ENCODE data around the gene DAAM2.

DNA sequence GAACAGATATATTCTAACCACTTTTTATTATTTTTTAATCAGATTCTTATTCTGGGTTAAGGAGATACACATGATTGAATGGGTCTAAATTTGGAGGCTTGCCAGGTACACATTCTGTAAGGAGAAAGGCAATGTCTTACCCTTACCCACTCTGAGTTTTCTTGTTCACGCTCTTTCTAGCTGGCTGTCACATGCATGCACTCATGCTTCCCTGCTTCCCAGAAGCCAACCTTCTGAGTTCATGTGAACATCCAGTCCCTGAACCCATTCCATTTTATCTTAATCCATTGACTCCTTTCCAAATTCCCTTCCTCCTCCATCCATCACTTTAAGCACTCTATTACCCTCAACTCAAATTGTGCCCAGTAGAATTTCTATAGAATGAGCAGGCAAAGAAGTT is 159.5 kb downstream of the DAAM2 start:
- no peak for TF ChIP-seq EP300 (IDR thresholded peaks at IDR 0.05; ENCODE audit: borderline replicate concordance)
- no peak for TF ChIP-seq YY1 (IDR thresholded peaks at IDR 0.05; ENCODE audit: low read depth)
- TF ChIP-seq CEBPB (IDR thresholded peaks at IDR 0.05) = no peak
- TF ChIP-seq, protein P1, sequence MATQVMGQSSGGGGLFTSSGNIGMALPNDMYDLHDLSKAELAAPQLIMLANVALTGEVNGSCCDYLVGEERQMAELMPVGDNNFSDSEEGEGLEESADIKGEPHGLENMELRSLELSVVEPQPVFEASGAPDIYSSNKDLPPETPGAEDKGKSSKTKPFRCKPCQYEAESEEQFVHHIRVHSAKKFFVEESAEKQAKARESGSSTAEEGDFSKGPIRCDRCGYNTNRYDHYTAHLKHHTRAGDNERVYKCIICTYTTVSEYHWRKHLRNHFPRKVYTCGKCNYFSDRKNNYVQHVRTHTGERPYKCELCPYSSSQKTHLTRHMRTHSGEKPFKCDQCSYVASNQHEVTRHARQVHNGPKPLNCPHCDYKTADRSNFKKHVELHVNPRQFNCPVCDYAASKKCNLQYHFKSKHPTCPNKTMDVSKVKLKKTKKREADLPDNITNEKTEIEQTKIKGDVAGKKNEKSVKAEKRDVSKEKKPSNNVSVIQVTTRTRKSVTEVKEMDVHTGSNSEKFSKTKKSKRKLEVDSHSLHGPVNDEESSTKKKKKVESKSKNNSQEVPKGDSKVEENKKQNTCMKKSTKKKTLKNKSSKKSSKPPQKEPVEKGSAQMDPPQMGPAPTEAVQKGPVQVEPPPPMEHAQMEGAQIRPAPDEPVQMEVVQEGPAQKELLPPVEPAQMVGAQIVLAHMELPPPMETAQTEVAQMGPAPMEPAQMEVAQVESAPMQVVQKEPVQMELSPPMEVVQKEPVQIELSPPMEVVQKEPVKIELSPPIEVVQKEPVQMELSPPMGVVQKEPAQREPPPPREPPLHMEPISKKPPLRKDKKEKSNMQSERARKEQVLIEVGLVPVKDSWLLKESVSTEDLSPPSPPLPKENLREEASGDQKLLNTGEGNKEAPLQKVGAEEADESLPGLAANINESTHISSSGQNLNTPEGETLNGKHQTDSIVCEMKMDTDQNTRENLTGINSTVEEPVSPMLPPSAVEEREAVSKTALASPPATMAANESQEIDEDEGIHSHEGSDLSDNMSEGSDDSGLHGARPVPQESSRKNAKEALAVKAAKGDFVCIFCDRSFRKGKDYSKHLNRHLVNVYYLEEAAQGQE (IDR thresholded peaks at IDR 0.05; ENCODE audit: low read depth) = no peak
- TF ChIP-seq, protein P2, sequence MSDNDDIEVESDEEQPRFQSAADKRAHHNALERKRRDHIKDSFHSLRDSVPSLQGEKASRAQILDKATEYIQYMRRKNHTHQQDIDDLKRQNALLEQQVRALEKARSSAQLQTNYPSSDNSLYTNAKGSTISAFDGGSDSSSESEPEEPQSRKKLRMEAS (IDR thresholded peaks at IDR 0.05) = no peak
- TF ChIP-seq EGR1 (IDR thresholded peaks at IDR 0.05) = no peak
- no peak for TF ChIP-seq RAD21 (IDR thresholded peaks at IDR 0.05; ENCODE audit: low read depth)
- no peak for TF ChIP-seq CREB1 (IDR thresholded peaks at IDR 0.05; ENCODE audit: low read depth)
- TF ChIP-seq, protein P3, sequence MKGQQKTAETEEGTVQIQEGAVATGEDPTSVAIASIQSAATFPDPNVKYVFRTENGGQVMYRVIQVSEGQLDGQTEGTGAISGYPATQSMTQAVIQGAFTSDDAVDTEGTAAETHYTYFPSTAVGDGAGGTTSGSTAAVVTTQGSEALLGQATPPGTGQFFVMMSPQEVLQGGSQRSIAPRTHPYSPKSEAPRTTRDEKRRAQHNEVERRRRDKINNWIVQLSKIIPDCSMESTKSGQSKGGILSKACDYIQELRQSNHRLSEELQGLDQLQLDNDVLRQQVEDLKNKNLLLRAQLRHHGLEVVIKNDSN (IDR thresholded peaks at IDR 0.05) = no peak
- TF ChIP-seq TAF1 (IDR thresholded peaks at IDR 0.05; ENCODE audit: low read depth) = no peak
- no peak for TF ChIP-seq TEAD4 (IDR thresholded peaks at IDR 0.05)
- TF ChIP-seq FOXM1 (IDR thresholded peaks at IDR 0.05; ENCODE audit: borderline replicate concordance, low read depth) = no peak
- TF ChIP-seq ZBTB7A (IDR thresholded peaks at IDR 0.05; ENCODE audit: low read depth) = no peak
